ENCODE data around the gene SLC4A1AP. TPM values are rescaled to one million over a fixed set of nuclear protein-coding genes. Genes with fewer than 3 reads are reported as not detected.

SLC4A1AP gene
- total RNA-seq, 1 experiment from 2014 or later, result 27.6 TPM

DNA sequence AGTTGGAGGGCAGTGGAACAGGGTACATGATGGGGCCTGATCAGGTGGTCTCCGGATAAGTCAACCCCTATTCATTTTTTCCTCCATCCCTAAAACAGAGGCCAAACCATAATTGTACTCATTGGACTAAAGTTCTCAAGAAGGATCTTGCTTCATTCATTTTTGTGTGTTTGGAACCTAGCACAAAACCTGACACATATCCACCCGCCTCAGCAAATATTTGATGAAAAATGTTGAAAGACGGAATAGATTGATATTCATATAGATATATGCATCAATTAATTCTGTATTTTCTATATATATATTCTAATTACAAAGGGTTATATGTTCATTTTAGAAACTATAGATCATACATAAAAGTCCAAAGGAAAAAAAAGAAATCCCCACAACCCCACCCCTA is 21.9 kb downstream of the SLC4A1AP start:
- no peak for DNase-seq (ENCODE audit: low read depth)
- in situ Hi-C loops (cut with HindIII; ENCODE audit: low pct_unique_long_range_greater_than_20kb, low sequenced_read_pairs), result no loop called here

DNA sequence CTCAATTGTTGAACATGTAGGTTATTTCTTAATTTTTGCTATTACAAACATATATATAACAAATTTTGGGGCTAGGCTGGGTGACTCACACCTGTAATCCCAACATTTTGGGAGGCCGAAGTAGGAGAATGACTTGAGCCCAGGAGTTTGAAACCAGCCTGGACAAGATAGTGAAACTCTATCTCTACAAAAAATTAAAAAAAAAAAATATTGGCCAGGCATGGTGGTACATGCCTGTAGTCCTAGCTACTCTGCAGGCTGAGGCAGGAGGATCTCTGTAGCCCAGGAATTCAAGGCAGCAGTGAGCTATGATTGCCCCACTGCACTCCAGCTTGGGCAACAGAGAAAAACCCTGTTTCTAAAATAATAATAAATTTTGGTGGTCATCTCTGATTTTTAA is 23.5 kb downstream of the SLC4A1AP start:
- in situ Hi-C loops (cut with HindIII; ENCODE audit: low pct_unique_long_range_greater_than_20kb, low sequenced_read_pairs), result no loop called here
- DNase-seq (ENCODE audit: low read depth), result no peak

DNA sequence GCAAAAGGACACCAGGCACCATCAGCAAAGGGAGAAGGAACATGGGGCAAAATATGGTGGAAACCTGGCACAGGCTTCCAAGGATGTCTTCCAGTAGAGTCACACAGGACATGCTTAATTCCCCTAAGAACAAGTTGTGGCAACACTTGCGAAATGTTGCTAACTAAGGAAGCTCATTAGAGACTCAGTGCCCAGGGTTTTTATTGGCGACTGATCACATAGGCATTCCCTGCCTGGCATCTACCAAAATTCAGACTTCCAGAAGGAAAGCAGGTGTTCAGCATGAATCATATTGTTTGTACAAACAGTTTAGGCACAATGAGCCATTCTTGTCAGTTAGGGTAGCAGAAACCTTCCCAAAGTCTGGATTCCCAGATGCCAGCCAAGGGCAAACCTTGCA is 25.7 kb downstream of the SLC4A1AP start:
- in situ Hi-C loops (cut with HindIII; ENCODE audit: low pct_unique_long_range_greater_than_20kb, low sequenced_read_pairs), result no loop called here
- DNase-seq (ENCODE audit: low read depth), result no peak

DNA sequence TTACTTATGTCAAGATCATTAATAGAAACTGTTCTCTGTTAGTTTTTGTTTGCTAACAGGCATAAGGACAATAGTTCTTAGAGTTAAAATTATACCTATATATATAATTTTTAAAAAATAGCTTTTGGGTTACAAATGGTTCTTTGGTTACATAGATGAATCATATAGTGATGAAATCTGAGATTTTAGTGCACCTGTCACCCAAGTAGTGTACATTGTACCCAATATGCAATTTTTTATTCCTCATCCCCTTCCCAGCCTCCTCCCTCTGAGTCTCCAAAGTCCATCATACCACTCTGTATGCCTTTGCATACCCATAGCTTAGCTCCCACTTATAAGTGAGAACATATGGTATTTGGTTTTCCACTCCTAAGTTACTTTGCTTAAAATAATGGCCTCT is 26.4 kb downstream of the SLC4A1AP start:
- no peak for DNase-seq (ENCODE audit: low read depth)
- in situ Hi-C loops (cut with HindIII; ENCODE audit: low pct_unique_long_range_greater_than_20kb, low sequenced_read_pairs), result no loop called here

DNA sequence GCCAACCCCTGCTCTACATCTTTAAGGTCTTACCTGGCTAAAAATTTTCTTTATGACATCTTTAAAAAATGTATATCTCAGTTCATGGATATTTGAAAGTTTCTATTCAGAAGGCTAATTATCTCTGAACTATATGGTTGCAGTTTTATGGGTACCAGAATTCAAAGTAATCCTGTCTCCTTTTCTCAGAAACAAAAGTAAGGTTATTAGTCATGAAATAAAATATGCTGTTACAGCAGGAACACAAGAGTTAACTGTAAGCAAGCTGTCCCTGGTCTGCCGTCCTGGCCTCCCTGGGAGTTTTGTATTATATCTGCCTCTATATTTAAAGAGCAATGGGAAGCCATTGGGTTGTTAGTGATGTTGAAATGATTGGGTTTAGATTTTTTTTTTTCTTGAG is 34.0 kb downstream of the SLC4A1AP start:
- DNase-seq (ENCODE audit: low read depth), result no peak
- in situ Hi-C loops (cut with HindIII; ENCODE audit: low pct_unique_long_range_greater_than_20kb, low sequenced_read_pairs), result no loop called here

DNA sequence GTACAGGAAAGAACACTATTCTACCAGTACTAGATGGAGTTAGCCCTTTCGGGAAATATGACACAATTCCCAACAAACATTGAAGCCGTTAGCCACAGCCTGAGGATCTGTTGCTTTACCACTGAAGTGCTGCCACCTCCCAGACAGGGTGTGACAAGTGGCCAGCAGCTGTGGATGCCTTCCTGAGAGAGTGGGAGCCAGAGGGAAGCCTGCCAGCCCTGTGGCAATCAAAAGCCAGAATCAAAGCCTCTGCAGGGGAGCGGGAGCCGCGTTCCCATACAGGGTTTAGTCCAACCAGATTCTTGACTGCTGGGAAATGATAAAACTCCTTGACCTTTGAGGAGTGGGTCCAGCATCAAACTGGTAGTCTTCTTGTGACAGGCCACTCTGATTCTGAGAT is 38.0 kb downstream of the SLC4A1AP start:
- in situ Hi-C loops (cut with HindIII; ENCODE audit: low pct_unique_long_range_greater_than_20kb, low sequenced_read_pairs), result no loop called here
- DNase-seq (ENCODE audit: low read depth), result no peak

DNA sequence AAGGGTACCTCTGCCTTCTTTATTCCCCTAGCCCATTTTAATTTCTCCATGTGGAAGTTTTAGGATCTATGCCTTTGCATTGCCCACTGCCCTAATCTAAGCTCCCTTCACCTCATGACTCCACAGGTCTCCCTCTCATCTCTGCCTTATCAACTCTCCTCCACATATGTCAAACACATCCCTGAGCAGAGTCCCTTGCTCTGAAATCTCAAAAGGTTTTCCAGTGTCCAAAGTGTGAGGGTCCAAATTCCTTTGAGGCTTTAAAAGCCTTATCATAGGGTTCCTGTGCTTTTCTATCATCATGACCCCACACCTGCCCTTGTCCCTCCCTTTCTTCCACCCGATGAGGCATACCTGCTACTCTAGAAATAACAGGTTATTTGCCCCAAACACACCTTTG is 38.6 kb downstream of the SLC4A1AP start:
- DNase-seq (ENCODE audit: low read depth), result no peak
- in situ Hi-C loops (cut with HindIII; ENCODE audit: low pct_unique_long_range_greater_than_20kb, low sequenced_read_pairs), result no loop called here

DNA sequence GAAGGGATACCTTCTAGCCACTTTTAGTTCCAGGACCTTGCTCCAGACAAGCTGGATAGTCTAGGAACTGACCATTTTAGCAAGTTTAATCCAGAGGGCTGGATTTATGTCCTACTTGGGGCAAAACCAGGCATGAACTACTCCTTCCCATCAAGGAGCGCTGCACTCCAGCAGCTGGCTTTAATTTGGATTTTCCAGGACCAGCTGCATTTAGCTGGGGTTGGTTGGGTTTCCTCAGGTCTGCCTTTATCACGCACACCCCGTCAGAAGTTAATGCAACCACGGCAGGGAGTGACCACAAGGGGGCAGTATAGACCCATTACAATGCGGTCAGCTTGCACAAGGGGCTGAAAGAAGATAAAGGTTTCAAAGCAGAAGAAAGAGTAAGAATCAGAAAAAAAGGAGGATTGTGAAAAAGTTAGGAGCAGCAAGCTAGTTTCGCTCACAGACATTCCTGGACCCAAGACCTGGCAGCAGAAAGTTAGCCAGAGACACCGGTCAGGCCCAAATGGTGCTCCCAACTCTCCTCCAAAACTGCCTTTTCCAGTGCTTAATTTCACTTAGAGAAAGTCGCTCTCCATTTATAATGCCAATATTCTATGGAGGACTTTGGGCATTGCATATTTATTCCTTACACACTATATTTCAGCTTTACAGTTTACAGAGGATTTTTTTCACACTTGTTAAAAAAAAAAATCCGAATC is 40.1 kb downstream of the SLC4A1AP start:
- in situ Hi-C loops (cut with HindIII; ENCODE audit: low pct_unique_long_range_greater_than_20kb, low sequenced_read_pairs), result no loop called here
- DNase-seq (ENCODE audit: low read depth), result peak; percentile 91

DNA sequence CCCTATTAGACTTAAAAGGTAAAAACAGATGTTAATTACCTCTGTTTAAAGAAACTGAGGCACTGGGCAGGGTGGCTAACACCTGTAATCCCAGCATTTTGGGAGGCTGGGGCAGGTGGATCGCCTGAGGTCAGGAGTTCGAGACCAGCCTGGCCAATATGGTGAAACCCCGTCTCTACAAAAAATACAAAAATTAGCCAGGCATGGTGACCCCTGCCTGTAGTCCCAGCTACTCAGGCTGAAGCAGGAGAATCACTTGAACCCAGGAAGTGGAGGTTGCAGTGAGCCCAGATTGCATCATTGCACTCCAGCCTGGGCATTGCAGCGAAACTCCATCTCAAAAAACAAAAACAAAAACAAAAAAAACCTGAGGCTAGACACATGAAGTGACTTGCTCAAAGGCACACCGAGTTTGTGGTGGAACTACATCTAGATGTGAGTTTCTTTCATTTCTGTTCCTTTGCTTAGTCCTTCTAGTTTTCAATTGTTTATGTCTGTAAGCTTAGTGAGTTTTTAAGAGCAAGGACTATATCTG is 40.7 kb downstream of the SLC4A1AP start:
- DNase-seq (ENCODE audit: low read depth), result no peak
- in situ Hi-C loops (cut with HindIII; ENCODE audit: low pct_unique_long_range_greater_than_20kb, low sequenced_read_pairs), result no loop called here

DNA sequence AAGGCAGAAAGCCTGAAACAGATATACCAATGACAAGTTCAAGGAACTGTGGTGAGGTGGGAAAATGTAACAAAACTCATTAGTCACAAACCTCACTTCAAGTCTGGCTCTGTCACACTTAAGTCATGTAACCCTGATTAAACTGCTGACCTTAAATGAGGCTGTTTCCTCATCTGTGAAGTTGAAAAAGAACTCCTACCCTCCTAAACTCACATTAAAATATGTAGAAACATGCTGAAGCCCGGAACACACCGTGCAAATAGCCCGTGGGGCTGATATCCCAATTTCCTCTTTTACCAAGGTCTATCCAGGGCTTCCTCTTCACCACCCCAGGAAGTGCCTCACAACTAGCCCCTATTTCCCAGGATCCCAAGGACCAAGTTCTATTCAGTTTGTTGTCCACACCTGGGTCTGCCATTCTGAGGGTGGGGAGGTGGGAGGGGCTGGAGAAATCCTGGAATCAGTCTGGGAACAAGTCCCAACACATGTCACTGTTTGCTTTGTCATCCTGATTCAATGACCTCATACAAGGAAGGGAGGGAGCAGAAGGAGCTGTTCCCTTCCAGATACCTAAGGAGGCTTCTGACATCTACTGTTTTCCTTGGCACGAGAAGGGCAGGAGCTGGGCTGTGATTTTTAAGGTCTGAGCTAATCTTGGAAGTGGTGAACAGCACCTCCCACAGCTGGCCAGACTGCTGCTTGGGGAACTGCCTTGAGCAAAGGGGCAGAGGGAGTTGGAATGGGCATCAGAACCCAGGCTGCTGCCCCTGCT is 42.3 kb downstream of the SLC4A1AP start:
- peak; percentile 100 for DNase-seq (ENCODE audit: low read depth)
- in situ Hi-C loops (cut with HindIII; ENCODE audit: low pct_unique_long_range_greater_than_20kb, low sequenced_read_pairs), result no loop called here

DNA sequence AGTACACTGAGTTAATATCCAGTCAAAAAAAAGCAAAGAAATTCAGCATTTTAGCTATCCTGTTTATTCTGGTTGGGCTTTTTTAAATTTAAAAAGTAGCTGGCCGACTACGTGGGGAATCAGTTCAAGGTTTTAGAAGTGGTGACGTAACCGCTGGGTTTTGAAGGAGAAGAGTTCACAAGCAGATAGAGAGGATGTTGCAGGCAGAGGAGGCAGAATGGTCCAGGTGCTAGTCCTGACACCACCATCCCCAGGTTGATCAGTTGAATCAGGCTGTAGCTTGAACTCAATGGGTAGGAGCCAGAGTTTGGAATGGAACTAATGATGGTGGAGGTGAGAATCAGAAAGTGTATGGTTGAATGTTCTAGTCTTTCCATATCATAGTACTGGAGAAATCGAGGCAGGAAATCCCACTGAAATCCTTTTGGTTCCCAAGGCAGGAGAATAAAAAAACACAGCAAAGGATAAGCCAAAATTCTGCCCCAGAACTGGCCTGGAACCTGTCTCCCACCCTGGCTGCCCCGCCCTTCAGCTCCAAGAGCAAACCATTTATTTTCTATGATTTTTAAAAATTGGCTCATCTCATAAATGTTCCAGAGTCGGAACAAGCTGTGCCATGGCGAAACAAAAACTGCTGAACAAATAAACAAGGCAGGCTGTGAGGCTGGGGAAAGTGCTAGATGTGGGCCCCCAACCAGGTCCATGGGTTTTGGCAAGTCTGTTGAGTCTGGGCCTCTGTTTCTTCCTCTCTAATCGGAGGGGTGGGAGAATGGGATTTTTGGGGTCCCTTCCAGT is 44.0 kb downstream of the SLC4A1AP start:
- in situ Hi-C loops (cut with HindIII; ENCODE audit: low pct_unique_long_range_greater_than_20kb, low sequenced_read_pairs), result no loop called here
- DNase-seq (ENCODE audit: low read depth), result no peak

DNA sequence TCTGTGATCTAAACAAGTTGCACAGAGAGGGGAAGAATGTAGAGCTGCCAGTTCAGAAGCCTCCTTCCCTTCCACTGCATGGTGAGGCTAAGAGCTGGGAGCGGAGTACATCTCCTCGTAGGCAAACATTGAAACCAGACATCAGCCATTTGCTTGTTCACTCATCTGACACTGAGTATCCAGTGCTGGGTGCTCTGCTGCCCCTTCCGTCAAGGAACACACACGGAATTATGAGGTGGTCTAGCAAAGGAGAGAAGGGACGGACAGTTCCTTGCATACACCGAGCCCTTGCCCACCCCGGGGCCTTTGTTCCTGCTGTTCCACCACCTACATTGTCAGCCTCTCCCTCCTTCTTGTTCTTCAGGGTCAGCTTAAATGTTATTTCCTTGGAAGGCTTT is 44.6 kb downstream of the SLC4A1AP start:
- no peak for DNase-seq (ENCODE audit: low read depth)
- in situ Hi-C loops (cut with HindIII; ENCODE audit: low pct_unique_long_range_greater_than_20kb, low sequenced_read_pairs), result no loop called here

DNA sequence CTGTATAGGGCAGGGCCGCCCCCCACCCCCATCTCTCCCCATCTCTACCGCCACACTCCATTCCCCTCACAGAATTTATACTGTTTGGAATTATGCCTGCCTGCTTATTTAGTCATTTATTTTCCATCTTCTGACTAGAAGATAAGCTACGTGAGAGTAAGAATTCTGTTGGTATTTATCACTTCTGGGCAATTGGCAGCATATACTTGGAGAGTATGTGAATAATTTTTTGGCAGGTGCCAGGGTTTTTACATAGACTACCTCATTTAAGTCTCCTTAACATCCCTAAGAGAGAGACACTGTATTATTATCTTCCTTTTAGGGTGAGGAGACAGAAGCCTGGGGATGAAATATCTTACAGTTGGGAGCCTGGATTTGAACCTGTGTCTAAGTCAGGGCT is 45.0 kb downstream of the SLC4A1AP start:
- in situ Hi-C loops (cut with HindIII; ENCODE audit: low pct_unique_long_range_greater_than_20kb, low sequenced_read_pairs), result no loop called here

DNA sequence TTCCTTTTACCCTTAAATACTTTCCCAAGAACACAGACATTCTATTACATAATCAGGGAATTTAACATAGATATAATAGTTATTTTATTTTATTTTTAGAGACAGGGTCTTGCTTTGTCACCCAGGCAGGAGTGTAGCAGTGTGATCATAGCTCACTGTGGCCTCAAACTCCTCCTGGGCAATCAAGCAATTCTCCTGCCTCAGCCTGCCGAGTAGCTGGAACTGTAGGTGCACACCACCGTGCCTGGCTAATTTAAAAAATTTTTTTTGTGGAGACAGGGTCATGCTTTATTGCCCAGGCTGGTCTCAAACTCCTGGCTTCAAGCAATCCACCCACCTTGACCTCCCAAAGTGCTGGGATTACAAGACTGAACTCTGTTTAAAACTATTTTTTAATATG is 45.6 kb downstream of the SLC4A1AP start:
- in situ Hi-C loops (cut with HindIII; ENCODE audit: low pct_unique_long_range_greater_than_20kb, low sequenced_read_pairs), result no loop called here
- no peak for DNase-seq (ENCODE audit: low read depth)

More for the DNA sequence above, 45.0 kb downstream of the SLC4A1AP start:
- no peak for DNase-seq (ENCODE audit: low read depth)

DNA sequence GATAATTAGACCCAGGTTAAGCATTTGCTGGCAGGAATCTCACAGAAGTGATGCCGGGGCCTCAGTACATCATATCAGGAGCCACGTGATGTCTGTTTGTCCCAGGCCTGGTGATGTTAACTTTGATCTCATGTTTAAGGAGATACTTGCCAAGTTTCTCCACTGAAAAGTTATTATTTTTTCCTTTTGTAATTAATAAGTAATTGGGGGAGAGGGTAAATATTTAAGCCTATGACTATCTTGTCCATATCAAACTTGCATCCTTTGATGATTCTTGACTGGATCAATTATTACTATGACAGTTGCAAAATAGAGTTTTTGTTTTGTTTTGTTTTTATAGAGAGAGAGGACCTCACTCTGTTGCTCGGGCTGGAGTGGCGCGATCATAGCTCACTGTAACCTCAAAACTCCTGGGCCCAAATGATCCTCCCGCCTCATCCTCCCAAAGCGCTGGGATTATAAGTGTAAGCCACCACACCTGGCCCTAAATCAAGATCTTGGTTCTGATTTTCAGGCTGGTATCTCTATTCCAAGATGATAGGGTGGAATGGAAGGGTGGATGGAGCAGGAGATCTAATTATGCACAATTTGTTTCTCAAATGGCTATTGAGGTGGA is 46.4 kb downstream of the SLC4A1AP start:
- no peak for DNase-seq (ENCODE audit: low read depth)
- in situ Hi-C loops (cut with HindIII; ENCODE audit: low pct_unique_long_range_greater_than_20kb, low sequenced_read_pairs), result no loop called here

DNA sequence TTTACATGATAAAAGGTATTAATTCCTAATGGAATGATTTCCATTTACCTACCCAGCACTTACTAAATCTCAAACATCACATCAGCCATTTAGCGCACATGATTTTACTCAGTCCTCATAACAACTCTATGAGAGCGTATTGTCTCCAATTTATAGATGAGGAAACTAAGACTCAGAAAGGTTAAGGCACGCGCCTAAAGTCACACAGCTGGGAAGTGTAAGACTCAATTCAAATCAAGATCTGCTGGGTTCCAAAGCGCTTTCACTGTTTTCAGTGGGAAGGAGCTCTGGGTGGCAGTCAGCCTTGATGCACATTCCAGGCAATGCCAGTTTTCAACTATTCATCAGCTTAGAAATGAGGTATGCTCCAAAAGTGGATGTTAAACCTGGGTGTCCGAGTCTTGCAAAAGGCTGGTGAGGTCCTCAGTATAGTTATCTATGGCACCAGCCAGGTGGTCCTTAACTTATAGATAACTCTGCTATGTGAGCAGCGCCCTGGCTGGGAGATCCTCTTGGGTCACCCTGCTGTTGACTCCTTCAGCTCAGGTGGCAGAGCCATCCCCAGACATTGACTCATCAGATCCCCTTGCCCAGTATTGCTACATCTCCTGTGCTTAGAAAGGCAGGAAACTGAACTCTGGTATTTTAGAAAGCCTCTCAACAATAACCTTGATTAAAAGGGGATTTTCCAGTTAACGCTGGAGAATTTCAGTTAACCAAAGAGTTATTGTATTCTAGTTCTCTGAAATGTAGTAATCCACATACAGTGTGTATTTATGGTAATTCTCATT is 47.1 kb downstream of the SLC4A1AP start:
- no peak for DNase-seq (ENCODE audit: low read depth)
- in situ Hi-C loops (cut with HindIII; ENCODE audit: low pct_unique_long_range_greater_than_20kb, low sequenced_read_pairs), result no loop called here

DNA sequence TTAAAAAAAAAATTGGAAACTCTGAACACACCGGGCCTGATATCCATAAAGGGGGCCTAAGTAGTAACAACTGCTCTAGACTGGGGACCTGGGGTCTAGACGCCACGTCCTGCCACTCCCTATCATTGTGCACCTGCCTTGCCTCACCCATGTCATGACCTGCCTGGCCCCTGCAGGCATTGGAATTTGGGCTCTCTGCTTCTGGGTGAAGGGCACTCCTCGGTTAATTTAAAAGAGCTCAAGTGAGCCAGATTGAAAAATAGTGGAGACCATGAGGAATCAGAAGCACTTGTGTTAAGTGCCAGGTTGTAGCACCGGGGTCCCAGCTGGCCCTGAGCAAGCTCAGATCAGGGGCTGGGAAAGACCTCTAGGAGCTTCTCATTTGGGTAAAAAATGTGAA is 48.1 kb downstream of the SLC4A1AP start:
- DNase-seq (ENCODE audit: low read depth), result no peak
- in situ Hi-C loops (cut with HindIII; ENCODE audit: low pct_unique_long_range_greater_than_20kb, low sequenced_read_pairs), result no loop called here

DNA sequence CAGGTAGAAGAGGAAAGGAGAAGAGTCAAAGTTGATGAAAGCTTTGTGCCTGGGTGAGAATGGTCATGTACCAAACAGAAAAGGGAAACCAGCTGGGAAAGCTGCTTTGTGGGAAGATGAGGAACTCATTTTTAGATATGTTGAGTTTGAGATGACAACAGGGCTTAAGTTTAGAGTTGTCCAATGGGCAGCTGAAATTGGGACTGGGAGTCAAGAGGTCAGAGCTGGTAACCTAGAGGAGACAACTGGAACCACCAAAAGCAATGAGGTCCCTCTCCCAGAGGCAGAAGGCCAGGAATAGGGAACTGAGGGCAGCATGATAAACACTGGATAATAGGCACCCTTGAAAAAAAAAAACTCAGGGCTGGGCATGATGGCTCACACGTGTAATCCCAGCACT is 48.8 kb downstream of the SLC4A1AP start:
- in situ Hi-C loops (cut with HindIII; ENCODE audit: low pct_unique_long_range_greater_than_20kb, low sequenced_read_pairs), result no loop called here

More for the DNA sequence above, 48.8 kb downstream of the SLC4A1AP start:
- no peak for DNase-seq (ENCODE audit: low read depth)

Measured in Caki2 (cell line).